Head of caudate nucleus (tissue), 42 donors: ENCODE results near the gene ABHD11.

Experiments
- DNase-seq, 42 donors: peaks; one replicate each; pipeline versions ENCODE4 v3.0.0 to v3.0.0-alpha.2; 2020 to 2021; ENCODE audit warnings: mixed read lengths in 7 of 42
- intact Hi-C: fragments of 100-400 bp; cut with DNase I; formaldehyde crosslinking; loops from one replicate; pipeline ENCODE4 v1.15.0; 2022

ABHD11 gene

GRCh38 chr7:73749931-73750776 is 11.6 kb upstream of the ABHD11 start:
- intact Hi-C loops: no loop called here
- DNase-seq: peak in 7 of 42 donors; percentile 11 to 49 (median 15)

DNA sequence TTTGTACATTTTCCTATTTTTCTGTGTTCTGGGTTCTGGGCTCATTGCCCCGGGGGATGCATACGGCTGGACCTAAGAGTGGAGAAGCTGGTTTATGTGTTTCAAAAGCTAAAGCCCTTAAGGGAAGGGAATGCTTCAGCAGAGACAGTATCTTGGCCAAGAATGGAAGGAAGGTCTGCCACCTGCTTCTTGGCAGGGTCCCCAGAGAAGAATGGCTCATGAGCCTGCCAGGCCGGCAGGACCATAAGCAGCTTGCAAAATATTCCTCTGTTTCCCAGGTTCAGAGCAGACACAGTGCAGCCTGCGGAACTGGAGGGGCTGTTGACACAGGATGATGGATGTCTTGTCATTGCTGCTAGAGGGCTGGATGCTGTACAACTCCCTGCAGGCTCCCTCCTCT is 7.8 kb upstream of the ABHD11 start:
- DNase-seq: no peak
- intact Hi-C loops: no loop called here

DNA sequence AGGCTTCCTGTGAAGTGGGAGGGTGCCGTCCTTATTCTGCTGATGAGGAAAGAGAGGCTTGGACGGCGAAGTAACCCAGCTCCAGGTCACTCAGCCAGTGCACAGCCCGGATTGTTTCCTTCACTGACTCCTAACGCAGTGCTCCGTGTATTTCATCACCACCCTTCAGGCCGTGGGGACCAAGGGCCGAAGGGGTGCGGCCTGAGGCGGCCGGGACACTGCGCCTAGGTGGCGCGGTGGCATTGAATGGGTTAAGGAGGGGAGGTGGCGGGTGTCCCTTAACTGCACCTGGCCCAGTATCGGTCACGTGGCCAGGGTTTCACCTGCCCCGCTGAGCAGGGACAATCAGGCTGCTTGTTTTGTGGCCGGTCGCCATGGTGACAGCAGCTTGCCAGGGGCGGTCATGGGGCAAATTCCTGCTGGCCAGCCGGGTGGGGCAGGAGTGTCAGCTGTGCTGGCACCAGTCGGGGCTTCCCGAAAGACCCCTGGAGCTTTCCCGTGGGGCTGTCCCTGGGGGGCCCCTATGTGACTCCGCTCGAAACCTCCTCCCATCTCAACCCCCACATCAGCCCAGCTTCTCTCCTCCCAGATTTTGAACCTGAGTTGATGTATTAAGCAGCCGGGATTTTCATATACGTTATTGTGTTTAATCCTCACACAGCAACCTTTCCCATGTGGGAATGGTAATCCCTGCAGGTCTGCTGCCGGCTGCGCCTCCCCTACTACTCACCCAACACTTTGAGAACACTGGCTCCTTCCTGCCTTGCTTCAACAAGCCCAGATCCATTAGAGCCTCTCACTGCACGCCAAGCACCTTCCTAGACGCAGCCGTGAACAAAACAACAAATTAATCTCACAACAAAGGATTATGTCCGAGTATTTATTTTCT is 4.4 kb upstream of the ABHD11 start:
- intact Hi-C loops: no loop called here
- DNase-seq: peak in 23 of 42 donors; percentile 14 to 70 (median 47)

GRCh38 chr7:73742338-73742752 is 3.7 kb upstream of the ABHD11 start:
- DNase-seq: no peak

DNA sequence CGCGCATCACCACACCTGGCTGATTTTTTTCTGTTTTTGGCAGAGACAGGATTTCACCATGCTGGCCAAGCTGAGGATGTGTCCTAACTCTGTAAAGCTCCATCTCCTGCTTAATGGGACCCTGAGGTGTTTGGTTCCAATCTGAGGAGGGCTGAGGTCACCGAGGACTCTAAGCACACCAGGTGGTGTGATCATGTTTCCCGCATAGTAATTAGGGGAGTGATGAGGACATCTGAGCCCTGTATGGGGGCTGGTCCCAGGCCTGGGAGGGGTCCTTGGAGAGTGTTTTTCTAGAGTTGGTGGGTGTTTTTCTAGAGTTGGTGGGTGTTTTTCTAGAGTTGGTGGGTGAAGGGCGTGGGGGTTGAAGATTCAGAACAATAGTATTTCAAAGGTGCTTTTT is 3.0 kb upstream of the ABHD11 start:
- intact Hi-C loops: no loop called here
- DNase-seq: no peak

More at GRCh38 chr7:73742338-73742752, 3.7 kb upstream of the ABHD11 start:
- intact Hi-C loops: no loop called here

DNA sequence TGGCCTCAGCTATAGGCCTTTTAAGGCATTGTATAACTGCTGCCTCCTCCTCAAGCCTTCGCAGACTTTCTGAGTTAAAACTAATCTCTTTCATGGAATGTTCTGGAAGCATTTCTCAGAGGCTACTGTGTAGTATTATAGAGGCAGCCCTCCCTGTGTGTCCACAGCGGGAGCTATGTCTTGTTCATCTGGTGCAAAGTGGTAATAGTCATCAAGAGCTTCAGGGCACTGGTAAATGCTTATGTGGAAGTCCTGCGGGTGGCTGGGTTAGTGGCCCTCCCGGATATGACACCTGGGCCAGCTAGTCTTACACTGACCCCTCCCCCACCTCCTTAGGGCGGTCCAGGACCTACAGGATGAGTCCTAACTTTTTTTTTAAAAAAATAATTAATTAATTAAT is 2.2 kb upstream of the ABHD11 start:
- no peak for DNase-seq
- intact Hi-C loops: no loop called here

DNA sequence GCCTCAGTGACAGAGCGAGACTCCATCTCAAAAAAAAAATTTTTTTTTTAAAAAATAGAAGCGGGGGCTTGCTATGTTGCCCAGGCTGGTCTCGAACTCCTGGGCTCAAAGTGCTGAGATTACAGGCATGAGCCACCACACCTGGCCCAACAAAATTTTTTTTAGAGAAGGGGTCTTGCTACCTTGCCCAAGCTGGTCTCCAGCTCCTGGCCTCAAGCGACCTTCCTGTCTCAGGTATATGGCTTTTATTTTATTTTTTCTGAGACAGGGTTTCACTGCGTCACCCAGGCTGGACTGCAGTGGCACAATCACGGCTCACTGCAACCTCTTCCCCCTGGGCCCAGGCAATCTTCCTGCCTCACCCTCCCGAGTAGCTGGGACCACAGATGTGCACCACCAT is 1.6 kb upstream of the ABHD11 start:
- DNase-seq: no peak
- intact Hi-C loops: no loop called here

DNA sequence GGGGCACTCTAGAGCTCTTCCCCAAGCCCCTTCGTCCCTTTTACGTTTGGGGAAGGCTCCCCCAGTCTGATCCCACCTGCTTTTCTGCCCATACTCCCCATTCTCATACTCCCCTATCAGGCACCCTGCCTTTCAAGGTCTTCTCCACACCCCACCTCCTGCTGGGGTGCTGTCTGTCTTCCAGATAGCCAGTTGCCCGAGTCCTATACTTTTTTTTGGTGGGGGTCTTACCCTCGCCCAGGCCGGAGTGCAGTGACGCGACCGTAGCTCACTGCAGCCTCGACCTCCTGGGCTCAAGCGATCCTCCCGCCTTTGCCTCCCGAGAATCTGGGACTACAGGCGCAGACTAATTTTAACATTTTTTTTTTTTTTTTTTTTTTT is 775 bp upstream of the ABHD11 start:
- DNase-seq: peak in 13 of 42 donors; percentile 4 to 50 (median 36)
- intact Hi-C loops: loop anchor here (5.0 kb wide), 1 partner anchor 103 kb away; the partner anchor contains the start of gene METTL27

GRCh38 chr7:73738220-73738611 is 386 bp downstream of the ABHD11 start:
- peak in 39 of 42 donors; percentile 19 to 80 (median 51) for DNase-seq
- intact Hi-C loops: loop anchor here (5.0 kb wide), 1 partner anchor 104 kb away; the partner anchor contains the start of gene METTL27

- no peak for DNase-seq
- intact Hi-C loops: loop anchor here (5.0 kb wide), 1 partner anchor 105 kb away; the partner anchor contains the start of gene METTL27
Measured at GRCh38 chr7:73737491-73738219, 947 bp downstream of the ABHD11 start.

DNA sequence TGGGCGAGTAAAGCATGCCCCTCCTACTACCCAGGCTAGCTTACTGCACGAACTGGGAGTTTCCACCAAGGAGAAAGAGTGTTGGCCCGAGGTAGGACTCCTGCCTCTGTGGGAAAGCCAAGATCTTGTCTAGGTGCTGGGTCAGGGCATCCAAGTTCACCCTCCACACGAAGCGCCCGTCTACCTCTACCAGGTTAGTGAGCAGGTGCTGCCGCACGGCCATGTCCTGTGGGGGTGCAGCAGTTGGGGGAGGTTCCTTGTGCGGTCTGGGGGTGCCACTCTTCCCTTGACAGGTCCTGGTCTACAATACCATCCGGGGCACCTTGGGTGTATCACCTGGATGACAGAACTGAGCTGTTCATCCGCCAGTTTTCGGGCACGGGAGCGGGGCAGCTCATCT is 1.7 kb downstream of the ABHD11 start:
- intact Hi-C loops: loop anchor here (5.0 kb wide), 1 partner anchor 105 kb away; the partner anchor contains the start of gene METTL27
- no peak for DNase-seq

DNA sequence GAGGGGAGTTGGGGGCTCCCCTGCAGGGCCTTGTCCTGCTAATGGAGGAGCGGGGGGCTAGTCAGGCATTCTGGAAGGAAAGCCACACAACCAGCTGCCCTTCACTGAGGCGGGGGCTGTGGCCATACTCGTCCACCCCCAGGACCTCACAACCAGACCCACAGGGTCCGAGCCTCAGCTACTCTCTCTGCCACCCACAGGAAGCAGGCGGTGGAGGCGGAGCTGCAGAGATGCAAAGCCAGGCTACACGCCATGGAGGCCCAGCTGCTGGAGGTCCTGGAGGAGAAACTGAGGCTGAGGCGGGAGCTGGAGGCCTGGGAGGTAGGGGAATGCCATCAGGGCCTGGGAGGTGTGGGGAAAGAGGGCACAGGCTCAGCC is 3.1 kb downstream of the ABHD11 start:
- intact Hi-C loops: loop anchor here (5.0 kb wide), 1 partner anchor 107 kb away; the partner anchor contains the start of gene METTL27
- DNase-seq: no peak

DNA sequence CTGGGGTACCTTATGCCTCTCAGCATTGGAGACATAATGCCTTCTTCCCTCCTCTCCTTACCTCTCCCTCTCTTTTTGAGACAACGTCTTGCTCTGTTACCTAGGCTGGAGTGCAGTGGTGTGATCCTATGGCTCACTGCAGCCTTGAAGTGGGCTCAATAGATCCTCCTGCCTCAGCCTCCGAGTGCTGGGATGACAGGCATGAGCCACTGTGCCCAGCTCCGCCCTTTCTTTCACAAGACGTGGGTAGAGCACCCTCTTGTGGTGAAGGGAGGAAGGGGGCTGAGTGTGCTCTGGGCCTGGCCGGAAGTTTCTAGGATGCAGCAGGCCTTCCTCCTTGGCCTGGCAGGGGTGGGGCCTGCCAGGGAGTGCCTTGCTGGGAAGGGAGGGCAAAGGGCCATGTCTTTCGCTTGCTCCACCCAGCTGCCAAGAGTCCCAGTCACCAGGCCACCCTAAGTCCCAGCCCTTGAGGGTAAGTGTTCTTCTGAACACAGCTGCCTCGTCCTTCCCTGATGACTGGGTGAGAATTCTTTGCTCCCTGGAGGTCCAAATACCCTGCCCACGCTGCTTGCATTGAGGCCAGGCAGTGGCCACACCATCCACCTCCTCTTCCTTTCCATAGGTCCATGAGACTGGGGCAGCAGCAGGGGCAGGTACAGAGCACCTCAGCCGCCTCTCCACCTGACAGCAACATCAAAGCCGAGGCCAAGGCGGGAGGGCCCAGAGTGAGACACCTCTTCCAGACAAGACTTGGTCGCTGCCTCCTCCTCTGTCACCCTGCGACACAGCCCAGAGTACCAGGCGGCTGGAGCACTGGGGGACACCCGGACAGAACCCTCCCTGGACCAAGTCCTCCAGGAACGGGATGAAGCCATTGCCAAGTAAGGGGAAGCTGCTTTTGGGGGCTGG is 3.7 kb downstream of the ABHD11 start:
- DNase-seq: peak in 35 of 42 donors; percentile 13 to 78 (median 50)
- intact Hi-C loops: loop anchor here (5.0 kb wide), 1 partner anchor 107 kb away; the partner anchor contains the start of gene METTL27

DNA sequence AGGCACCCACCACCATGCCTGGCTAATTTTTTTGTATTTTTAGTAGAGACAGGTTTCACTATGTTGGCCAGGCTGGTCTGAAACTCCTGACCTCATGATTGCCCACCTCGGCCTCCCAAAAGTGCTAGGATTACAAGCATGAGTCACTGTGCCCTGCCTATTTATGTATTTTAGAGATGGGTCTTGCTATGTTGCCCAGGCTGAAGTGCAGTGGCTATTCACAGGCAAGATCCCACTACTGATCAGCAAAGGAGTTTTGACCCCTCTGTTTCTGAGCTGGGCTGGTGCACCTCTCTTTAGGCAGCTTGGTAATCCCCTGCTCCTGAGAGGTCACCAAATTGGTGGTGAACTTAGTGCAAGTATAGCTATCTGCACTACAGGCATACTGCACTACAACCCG is 6.2 kb downstream of the ABHD11 start:
- intact Hi-C loops: no loop called here
- no peak for DNase-seq

DNA sequence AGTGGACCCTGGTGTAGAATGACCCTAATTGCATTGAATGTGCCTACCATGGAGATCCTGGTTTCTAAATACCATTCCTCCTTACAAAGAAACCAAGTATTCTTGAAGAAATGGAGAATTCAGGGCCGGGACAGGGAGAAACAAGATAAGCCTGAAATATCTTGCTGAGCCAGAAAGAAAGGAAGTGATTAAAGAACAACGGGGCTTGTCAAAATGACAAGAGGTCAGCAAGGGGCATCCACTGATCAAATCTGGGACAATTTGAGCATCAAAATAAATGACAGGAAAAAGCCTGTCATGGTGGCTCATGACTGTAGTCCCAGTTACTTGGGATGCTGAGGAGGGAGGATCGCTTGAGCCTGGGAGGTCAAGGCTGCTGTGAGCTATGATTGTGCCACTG is 8.1 kb downstream of the ABHD11 start:
- DNase-seq: no peak
- intact Hi-C loops: no loop called here

GRCh38 chr7:73728551-73728950 is 10.1 kb downstream of the ABHD11 start:
- intact Hi-C loops: no loop called here
- no peak for DNase-seq

GRCh38 chr7:73727952-73728351 is 10.7 kb downstream of the ABHD11 start:
- intact Hi-C loops: no loop called here
- DNase-seq: no peak

GRCh38 chr7:73726083-73726466 is 12.5 kb downstream of the ABHD11 start:
- intact Hi-C loops: no loop called here
- no peak for DNase-seq
